Fibroblast of the conjunctiva (primary cell): ENCODE results near the gene STEAP1B.
"Not testable (repeated sequence)": the region's sequence is repeated elsewhere in the genome, so short reads cannot be mapped to it uniquely, and the experiment has no call there.

ENCODE experiments used
- DNase-seq: peaks from one replicate; pipeline ENCODE4 v3.0.0-alpha.2; 2010; ENCODE audit warnings: low read depth

Gene STEAP1B

GRCh38 chr7:22496912-22497311 is 3.1 kb downstream of the STEAP1B start:
- not testable (repeated sequence) for DNase-seq

GRCh38 chr7:22496296-22496888 is 3.6 kb downstream of the STEAP1B start:
- not testable (repeated sequence) for DNase-seq

- not testable (repeated sequence) for DNase-seq
These were observed 6.6 kb downstream of the STEAP1B start for GRCh38 chr7:22493160-22493925.

GRCh38 chr7:22488643-22489462 is 11.1 kb downstream of the STEAP1B start:
- DNase-seq, result peak; percentile 65

GRCh38 chr7:22487978-22488642 is 11.9 kb downstream of the STEAP1B start:
- DNase-seq, result no peak

- DNase-seq, result no peak
These were observed 13.4 kb downstream of the STEAP1B start for GRCh38 chr7:22486597-22486996.

- no peak for DNase-seq
These were observed 14.8 kb downstream of the STEAP1B start for GRCh38 chr7:22485189-22485588.

GRCh38 chr7:22482503-22482902 is 17.5 kb downstream of the STEAP1B start:
- no peak for DNase-seq

GRCh38 chr7:22481726-22482125 is 18.3 kb downstream of the STEAP1B start:
- DNase-seq, result no peak

- DNase-seq, result no peak
These were observed 19.4 kb downstream of the STEAP1B start for GRCh38 chr7:22480523-22481075.

GRCh38 chr7:22477876-22478450 is 22.0 kb downstream of the STEAP1B start:
- DNase-seq, result no peak

- no peak for DNase-seq
These were observed 22.7 kb downstream of the STEAP1B start for GRCh38 chr7:22477262-22477661.

GRCh38 chr7:22476824-22477223 is 23.2 kb downstream of the STEAP1B start:
- DNase-seq, result no peak

GRCh38 chr7:22474645-22475044 is 25.3 kb downstream of the STEAP1B start:
- DNase-seq, result no peak

- DNase-seq, result no peak
These were observed 29.0 kb downstream of the STEAP1B start for GRCh38 chr7:22470981-22471380.

- no peak for DNase-seq
These were observed 30.4 kb downstream of the STEAP1B start for GRCh38 chr7:22469371-22470143.

- no peak for DNase-seq
These were observed 31.4 kb downstream of the STEAP1B start for GRCh38 chr7:22468609-22469008.

- no peak for DNase-seq
These were observed 35.7 kb downstream of the STEAP1B start for GRCh38 chr7:22464299-22464698.

- DNase-seq, result no peak
These were observed 39.5 kb downstream of the STEAP1B start for GRCh38 chr7:22460363-22460988.

- DNase-seq, result no peak
These were observed 42.5 kb downstream of the STEAP1B start for GRCh38 chr7:22457471-22457870.
